OCI-LY7 (cell line): ENCODE data around the gene IL25.

ENCODE experiments used
- EZH2phosphoT487 ChIP-seq: fragments of 200-600 bp; sonication (generic); IDR thresholded peaks from 2 replicates; pipeline ENCODE4 v1.6.1; 2018; ENCODE audit warnings: low read depth, borderline replicate concordance, mild to moderate bottlenecking, mixed run types, antibody characterized with exemption, low read length, moderate library complexity, mixed read lengths
- TF ChIP-seq, protein P1 (sequence below): fragments of 200-600 bp; sonication (generic); conservative IDR thresholded peaks from 2 replicates; pipeline ENCODE4 v1.5.1; 2014; ENCODE audit warnings: mild to moderate bottlenecking, antibody characterized with exemption, low read length, moderate library complexity, mixed read lengths

DNA sequence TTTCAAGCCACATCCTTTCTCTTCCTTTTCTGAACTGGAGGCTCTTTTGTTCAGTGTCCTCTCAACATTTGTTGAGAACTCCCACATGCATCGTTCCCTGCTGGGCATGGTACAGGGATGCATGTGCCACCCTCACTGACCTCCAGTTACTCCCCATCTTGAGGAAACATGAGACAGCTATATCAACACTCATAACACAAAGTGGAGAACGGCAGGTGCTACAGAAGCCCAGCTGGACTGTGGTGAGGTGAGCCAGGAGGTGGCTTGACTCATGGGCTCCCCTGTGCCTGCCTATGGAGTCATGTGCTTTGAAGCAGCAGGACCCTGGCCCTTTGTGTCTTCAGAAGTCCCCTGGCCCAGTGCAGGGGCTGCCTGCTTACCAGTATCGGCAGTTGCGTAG lies 25.7 kb downstream of the IL25 start:
- TF ChIP-seq, protein P1, sequence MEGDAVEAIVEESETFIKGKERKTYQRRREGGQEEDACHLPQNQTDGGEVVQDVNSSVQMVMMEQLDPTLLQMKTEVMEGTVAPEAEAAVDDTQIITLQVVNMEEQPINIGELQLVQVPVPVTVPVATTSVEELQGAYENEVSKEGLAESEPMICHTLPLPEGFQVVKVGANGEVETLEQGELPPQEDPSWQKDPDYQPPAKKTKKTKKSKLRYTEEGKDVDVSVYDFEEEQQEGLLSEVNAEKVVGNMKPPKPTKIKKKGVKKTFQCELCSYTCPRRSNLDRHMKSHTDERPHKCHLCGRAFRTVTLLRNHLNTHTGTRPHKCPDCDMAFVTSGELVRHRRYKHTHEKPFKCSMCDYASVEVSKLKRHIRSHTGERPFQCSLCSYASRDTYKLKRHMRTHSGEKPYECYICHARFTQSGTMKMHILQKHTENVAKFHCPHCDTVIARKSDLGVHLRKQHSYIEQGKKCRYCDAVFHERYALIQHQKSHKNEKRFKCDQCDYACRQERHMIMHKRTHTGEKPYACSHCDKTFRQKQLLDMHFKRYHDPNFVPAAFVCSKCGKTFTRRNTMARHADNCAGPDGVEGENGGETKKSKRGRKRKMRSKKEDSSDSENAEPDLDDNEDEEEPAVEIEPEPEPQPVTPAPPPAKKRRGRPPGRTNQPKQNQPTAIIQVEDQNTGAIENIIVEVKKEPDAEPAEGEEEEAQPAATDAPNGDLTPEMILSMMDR, result no peak
- no peak for TF ChIP-seq EZH2phosphoT487
